ENCODE results near the gene ARID1B. TPM values are rescaled to one million over a fixed set of nuclear protein-coding genes. Genes with fewer than 3 reads are reported as not detected.

ARID1B gene
- total RNA-seq, 1 experiment from 2014 or later, result 60.3 TPM

GRCh38 chr6:157253699-157254098 is 476.5 kb downstream of the ARID1B start:
- CTCF ChIA-PET, result interaction anchor here (0.7 to 1.0 kb wide), 3 partner anchors 18 to 961 kb away, joined by 3 read pairs; no protein-coding TSS in a partner anchor
- H3K9me3 Mint-ChIP-seq, result peaks cover 5% of the 10 kb centered on the region
- no peaks in the 10 kb centered on the region for H3K4me1 Mint-ChIP-seq
- DNase-seq (ENCODE audit: low spot score) (no peak), ATAC-seq (no peak)
- no peaks in the 10 kb centered on the region; the same call in 1 of the 2 replicates for H3K27me3 Mint-ChIP-seq (ENCODE audit: low read depth)
- H3K36me3 Mint-ChIP-seq, result no peaks in the 10 kb centered on the region
- TF ChIP-seq IRF2 (CRISPR knock-in tag; IDR thresholded peaks at IDR 0.05; ENCODE audit: borderline replicate concordance, low read depth) (no peak), JAZF1 (CRISPR knock-in tag; IDR thresholded peaks at IDR 0.05) (no peak), MAX (CRISPR knock-in tag; IDR thresholded peaks at IDR 0.05) (no peak), RORB (CRISPR knock-in tag; IDR thresholded peaks at IDR 0.05) (no peak), ZNF263 (CRISPR knock-in tag; IDR thresholded peaks at IDR 0.05; ENCODE audit: low read depth) (no peak), OVOL2 (CRISPR knock-in tag; IDR thresholded peaks at IDR 0.05; ENCODE audit: borderline replicate concordance) (no peak), ERG (CRISPR knock-in tag; IDR thresholded peaks at IDR 0.05) (no peak), PRRX2 (CRISPR knock-in tag; IDR thresholded peaks at IDR 0.05) (no peak), NR1H2 (CRISPR knock-in tag; IDR thresholded peaks at IDR 0.05) (no peak), GRHL2 (CRISPR knock-in tag; IDR thresholded peaks at IDR 0.05; ENCODE audit: insufficient replicate concordance, severe bottlenecking) (no peak), PRDM15 (CRISPR knock-in tag; IDR thresholded peaks at IDR 0.05) (no peak), TEAD1 (CRISPR knock-in tag; IDR thresholded peaks at IDR 0.05) (no peak), AFF4 (CRISPR knock-in tag; IDR thresholded peaks at IDR 0.05; ENCODE audit: borderline replicate concordance) (no peak), FOXJ3 (CRISPR knock-in tag; IDR thresholded peaks at IDR 0.05; ENCODE audit: borderline replicate concordance) (no peak), ZNF317 (CRISPR knock-in tag; IDR thresholded peaks at IDR 0.05; ENCODE audit: borderline replicate concordance, low read depth) (no peak), ZNF532 (CRISPR knock-in tag; IDR thresholded peaks at IDR 0.05; ENCODE audit: borderline replicate concordance) (no peak), MLX (CRISPR knock-in tag; IDR thresholded peaks at IDR 0.05) (no peak), E2F4 (CRISPR knock-in tag; IDR thresholded peaks at IDR 0.05; ENCODE audit: borderline replicate concordance, low read depth) (no peak), ATF6 (CRISPR knock-in tag; IDR thresholded peaks at IDR 0.05) (no peak)
- no peak overlapping the region for H3K4me3 Mint-ChIP-seq
- no peak overlapping the region for H3K27ac Mint-ChIP-seq
- POLR2A ChIA-PET, result no interaction called here
